GM06990 (cell line): ENCODE data around the gene KRTAP2-3.
"Not testable (repeated sequence)": the region's sequence is repeated elsewhere in the genome, so short reads cannot be mapped to it uniquely, and the experiment has no call there.

Experiments
- DNase-seq: peaks from one replicate; pipeline ENCODE4 v3.0.0-alpha.2; 2011; ENCODE audit not compliant: insufficient read length; ENCODE audit errors: extremely low read depth
- H3K27me3 ChIP-seq: replicated peaks from 2 replicates; pipeline ENCODE4 v1.6.0; 2011; ENCODE audit warnings: low read length; ENCODE audit not compliant: control insufficient read depth, insufficient read depth
- H3K36me3 ChIP-seq: 2 replicates; pipeline ENCODE4 v1.5.1; 2011; ENCODE audit warnings: low read length; ENCODE audit not compliant: control insufficient read depth, insufficient read depth
- H3K4me3 ChIP-seq: replicated peaks from 2 replicates; pipeline ENCODE4 v1.5.1; 2011; ENCODE audit warnings: low read depth, mild to moderate bottlenecking, control low read depth, low read length
- TF ChIP-seq, protein P1 (sequence below): IDR thresholded peaks from 2 replicates; pipeline ENCODE4 v1.5.1; 2011; ENCODE audit warnings: low read length, control low read depth, mild to moderate bottlenecking, inconsistent platforms; ENCODE audit not compliant: insufficient read depth, poor library complexity, severe bottlenecking

Gene KRTAP2-3

GRCh38 chr17:41065829-41066624, 6.1 kb upstream of the KRTAP2-3 start, which contains the start of gene KRTAP2-4:
TSS of gene KRTAP2-4 (minus strand) at chr17:41065879. CDS start at chr17:41065845, 34 bp downstream.
- no peak within 1 kb of the TSS for H3K4me3 ChIP-seq
- no peaks in the 10 kb centered on the region for H3K36me3 ChIP-seq
- DNase-seq: no peak
- TF ChIP-seq, protein P1, sequence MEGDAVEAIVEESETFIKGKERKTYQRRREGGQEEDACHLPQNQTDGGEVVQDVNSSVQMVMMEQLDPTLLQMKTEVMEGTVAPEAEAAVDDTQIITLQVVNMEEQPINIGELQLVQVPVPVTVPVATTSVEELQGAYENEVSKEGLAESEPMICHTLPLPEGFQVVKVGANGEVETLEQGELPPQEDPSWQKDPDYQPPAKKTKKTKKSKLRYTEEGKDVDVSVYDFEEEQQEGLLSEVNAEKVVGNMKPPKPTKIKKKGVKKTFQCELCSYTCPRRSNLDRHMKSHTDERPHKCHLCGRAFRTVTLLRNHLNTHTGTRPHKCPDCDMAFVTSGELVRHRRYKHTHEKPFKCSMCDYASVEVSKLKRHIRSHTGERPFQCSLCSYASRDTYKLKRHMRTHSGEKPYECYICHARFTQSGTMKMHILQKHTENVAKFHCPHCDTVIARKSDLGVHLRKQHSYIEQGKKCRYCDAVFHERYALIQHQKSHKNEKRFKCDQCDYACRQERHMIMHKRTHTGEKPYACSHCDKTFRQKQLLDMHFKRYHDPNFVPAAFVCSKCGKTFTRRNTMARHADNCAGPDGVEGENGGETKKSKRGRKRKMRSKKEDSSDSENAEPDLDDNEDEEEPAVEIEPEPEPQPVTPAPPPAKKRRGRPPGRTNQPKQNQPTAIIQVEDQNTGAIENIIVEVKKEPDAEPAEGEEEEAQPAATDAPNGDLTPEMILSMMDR: no peak
- H3K27me3 ChIP-seq: no peaks in the 10 kb centered on the region; the same call in 1 of the 2 replicates

GRCh38 chr17:41065016-41065689, 5.2 kb upstream of the KRTAP2-3 start:
- not testable (repeated sequence) for H3K4me3 ChIP-seq, H3K27me3 ChIP-seq, DNase-seq, H3K36me3 ChIP-seq

GRCh38 chr17:41064301-41064700, 4.4 kb upstream of the KRTAP2-3 start:
- Histone ChIP-seq H3K4me3 (no peak overlapping the region), H3K27me3 (no peaks in the 10 kb centered on the region; the same call in 1 of the 2 replicates), H3K36me3 (no peaks in the 10 kb centered on the region)
- TF ChIP-seq, protein P1: no peak
- no peak for DNase-seq

GRCh38 chr17:41063449-41063848, 3.5 kb upstream of the KRTAP2-3 start:
- TF ChIP-seq, protein P1: no peak
- Histone ChIP-seq H3K27me3 (no peaks in the 10 kb centered on the region; the same call in 1 of the 2 replicates), H3K36me3 (no peaks in the 10 kb centered on the region), H3K4me3 (no peak overlapping the region)
- no peak for DNase-seq

- no peak for DNase-seq
- Histone ChIP-seq H3K4me3 (no peak overlapping the region), H3K27me3 (no peaks in the 10 kb centered on the region; the same call in 1 of the 2 replicates), H3K36me3 (no peaks in the 10 kb centered on the region)
- TF ChIP-seq, protein P1: no peak
Measured at GRCh38 chr17:41061964-41062363, 2.0 kb upstream of the KRTAP2-3 start.

GRCh38 chr17:41059276-41060051, 450 bp downstream of the KRTAP2-3 start:
- DNase-seq, H3K27me3 ChIP-seq, H3K36me3 ChIP-seq, H3K4me3 ChIP-seq: not testable (repeated sequence)
